NCI-H345 (cell line): ENCODE results near the gene TMEM131L.
"Not testable (repeated sequence)": the region's sequence is repeated elsewhere in the genome, so short reads cannot be mapped to it uniquely, and the experiment has no call there.

Experiments
- DNase-seq: peaks from one replicate; lab custom pipeline; 2025; lab: John Stamatoyannopoulos, UW

Gene TMEM131L

GRCh38 chr4:153541456-153542096 lies 75.4 kb downstream of the TMEM131L start:
- no peak for DNase-seq

GRCh38 chr4:153542131-153542530 lies 76.0 kb downstream of the TMEM131L start:
- no peak for DNase-seq

- no peak for DNase-seq
Observed at GRCh38 chr4:153542834-153543233, 76.7 kb downstream of the TMEM131L start.

- DNase-seq: no peak
Observed at GRCh38 chr4:153543351-153543750, 77.2 kb downstream of the TMEM131L start.

GRCh38 chr4:153545822-153546221 lies 79.7 kb downstream of the TMEM131L start:
- DNase-seq: no peak

GRCh38 chr4:153546280-153546679 lies 80.1 kb downstream of the TMEM131L start:
- no peak for DNase-seq

- no peak for DNase-seq
Observed at GRCh38 chr4:153547520-153547919, 81.4 kb downstream of the TMEM131L start.

GRCh38 chr4:153548907-153549306 lies 82.7 kb downstream of the TMEM131L start:
- DNase-seq: not testable (repeated sequence)

- no peak for DNase-seq
Observed at GRCh38 chr4:153549405-153549804, 83.2 kb downstream of the TMEM131L start.

GRCh38 chr4:153553155-153553818 lies 87.1 kb downstream of the TMEM131L start:
- DNase-seq: no peak

- DNase-seq: no peak
Observed at GRCh38 chr4:153553819-153554170, 87.6 kb downstream of the TMEM131L start.

- DNase-seq: no peak
Observed at GRCh38 chr4:153555730-153556434, 89.7 kb downstream of the TMEM131L start.

GRCh38 chr4:153556435-153556815 lies 90.3 kb downstream of the TMEM131L start:
- DNase-seq: no peak

GRCh38 chr4:153560908-153561307 lies 94.7 kb downstream of the TMEM131L start:
- no peak for DNase-seq

GRCh38 chr4:153564630-153565525 lies 98.7 kb downstream of the TMEM131L start:
- DNase-seq: no peak

- DNase-seq: no peak
Observed at GRCh38 chr4:153566631-153567150, 100.5 kb downstream of the TMEM131L start.

GRCh38 chr4:153567660-153568059 lies 101.5 kb downstream of the TMEM131L start:
- DNase-seq: not testable (repeated sequence)

GRCh38 chr4:153570228-153570973 lies 104.2 kb downstream of the TMEM131L start:
- no peak for DNase-seq

GRCh38 chr4:153571006-153571545 lies 104.9 kb downstream of the TMEM131L start:
- DNase-seq: no peak

- DNase-seq: no peak
Observed at GRCh38 chr4:153572609-153573008, 106.4 kb downstream of the TMEM131L start.

- no peak for DNase-seq
Observed at GRCh38 chr4:153573221-153573620, 107.1 kb downstream of the TMEM131L start.
